Measurements from ENCODE around the gene SYCP3. TPM values are rescaled to one million over a fixed set of nuclear protein-coding genes. Genes with fewer than 3 reads are reported as not detected.

The SYCP3 gene
- total and polyA plus RNA-seq, 2 of the 13 experiments (the other 11 are each of a cell fraction or from before 2014, with no cell fraction given): not detected

DNA sequence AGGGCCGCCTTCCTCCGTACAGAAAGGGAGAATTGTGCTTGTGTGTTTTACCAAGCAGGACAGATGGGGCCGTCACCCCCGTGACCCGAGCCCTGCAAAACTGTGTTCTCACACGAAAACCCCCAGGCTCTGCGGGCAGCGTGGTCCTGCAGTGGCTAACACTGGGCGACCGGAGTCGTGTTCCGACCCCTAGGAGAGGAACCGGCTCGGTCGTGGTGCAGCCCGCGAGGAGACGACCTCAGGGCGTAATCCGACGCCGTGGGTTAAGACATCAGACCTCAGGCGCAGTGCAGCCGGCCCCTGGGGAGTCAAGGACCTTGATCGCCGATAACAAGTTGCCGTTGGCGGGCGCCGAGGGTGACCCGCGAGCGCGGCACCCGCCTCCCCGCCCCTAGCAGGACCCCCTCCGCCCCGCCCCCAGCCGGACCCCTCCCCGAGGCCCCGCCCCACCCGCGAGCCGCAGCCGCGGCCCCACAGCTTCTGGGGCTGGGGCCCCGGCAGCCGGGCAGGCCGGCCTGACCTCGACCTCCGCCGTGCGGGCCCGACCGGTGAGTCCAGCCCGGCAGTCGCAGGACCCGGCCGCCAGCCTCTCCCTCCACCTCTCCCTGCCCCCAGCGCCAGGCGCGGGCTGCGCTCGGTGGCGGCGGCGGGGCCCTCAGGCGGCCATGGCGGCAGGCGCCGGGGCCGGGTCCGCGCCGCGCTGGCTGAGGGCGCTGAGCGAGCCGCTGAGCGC is 41.9 kb downstream of the SYCP3 start, which contains the start of gene CHPT1 (continued):
- TF ChIP-seq REXO4 (CRISPR knock-in tag; IDR thresholded peaks at IDR 0.05; ENCODE audit: borderline replicate concordance) (no peak), CHD4 (IDR thresholded peaks at IDR 0.05; ENCODE audit: borderline replicate concordance, low read length) (no peak), KAT8 (CRISPR knock-in tag; IDR thresholded peaks at IDR 0.05) (peak; percentile 52), RXRA (CRISPR knock-in tag; IDR thresholded peaks at IDR 0.05) (peak; percentile 45), ZNF773 (CRISPR knock-in tag; IDR thresholded peaks at IDR 0.05; ENCODE audit: borderline replicate concordance) (no peak), LCORL (IDR thresholded peaks at IDR 0.05) (no peak), LCORL (CRISPR knock-in tag; IDR thresholded peaks at IDR 0.05) (peak; percentile 49; the same call in 1 of the 2 replicates), HOXA3 (CRISPR knock-in tag; IDR thresholded peaks at IDR 0.05) (peak; percentile 76), ZGPAT (CRISPR knock-in tag; IDR thresholded peaks at IDR 0.05) (peak; percentile 54; the same call in 1 of the 2 replicates), PAX8 (CRISPR knock-in tag; IDR thresholded peaks at IDR 0.05; ENCODE audit: borderline replicate concordance) (no peak), THAP11 (CRISPR knock-in tag; IDR thresholded peaks at IDR 0.05) (no peak), FOXK2 (IDR thresholded peaks at IDR 0.05) (no peak), ADNP (CRISPR knock-in tag; IDR thresholded peaks at IDR 0.05) (no peak), YEATS2 (CRISPR knock-in tag; IDR thresholded peaks at IDR 0.05; ENCODE audit: borderline replicate concordance) (no peak), PHB2 (IDR thresholded peaks at IDR 0.05; ENCODE audit: partially characterized antibody) (no peak), HNF4G (IDR thresholded peaks at IDR 0.05; ENCODE audit: borderline replicate concordance, low read depth, low read length) (no peak), HNF4G (CRISPR knock-in tag; IDR thresholded peaks at IDR 0.05; ENCODE audit: borderline replicate concordance, low read depth) (no peak; the same call in 1 of the 2 replicates), PLRG1 (conservative IDR thresholded peaks at IDR 0.05) (no peak), KMT2B (CRISPR knock-in tag; IDR thresholded peaks at IDR 0.05) (no peak; the same call in 1 of the 2 replicates), SIN3B (IDR thresholded peaks at IDR 0.05; ENCODE audit: low read length) (no peak), ZNF10 (CRISPR knock-in tag; IDR thresholded peaks at IDR 0.05; ENCODE audit: borderline replicate concordance, low read depth) (no peak), JUNB (CRISPR knock-in tag; IDR thresholded peaks at IDR 0.05; ENCODE audit: borderline replicate concordance) (no peak), ISX (CRISPR knock-in tag; conservative IDR thresholded peaks at IDR 0.05) (no peak), KLF9 (CRISPR knock-in tag; IDR thresholded peaks at IDR 0.05; ENCODE audit: low read depth) (no peak), ZNF317 (CRISPR knock-in tag; IDR thresholded peaks at IDR 0.05) (no peak; the same call in 1 of the 2 replicates)
- TF ChIP-seq, protein P1, sequence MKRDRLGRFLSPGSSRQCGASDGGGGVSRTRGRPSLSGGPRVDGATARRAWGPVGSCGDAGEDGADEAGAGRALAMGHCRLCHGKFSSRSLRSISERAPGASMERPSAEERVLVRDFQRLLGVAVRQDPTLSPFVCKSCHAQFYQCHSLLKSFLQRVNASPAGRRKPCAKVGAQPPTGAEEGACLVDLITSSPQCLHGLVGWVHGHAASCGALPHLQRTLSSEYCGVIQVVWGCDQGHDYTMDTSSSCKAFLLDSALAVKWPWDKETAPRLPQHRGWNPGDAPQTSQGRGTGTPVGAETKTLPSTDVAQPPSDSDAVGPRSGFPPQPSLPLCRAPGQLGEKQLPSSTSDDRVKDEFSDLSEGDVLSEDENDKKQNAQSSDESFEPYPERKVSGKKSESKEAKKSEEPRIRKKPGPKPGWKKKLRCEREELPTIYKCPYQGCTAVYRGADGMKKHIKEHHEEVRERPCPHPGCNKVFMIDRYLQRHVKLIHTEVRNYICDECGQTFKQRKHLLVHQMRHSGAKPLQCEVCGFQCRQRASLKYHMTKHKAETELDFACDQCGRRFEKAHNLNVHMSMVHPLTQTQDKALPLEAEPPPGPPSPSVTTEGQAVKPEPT (CRISPR knock-in tag; IDR thresholded peaks at IDR 0.05; ENCODE audit: low read depth): no peak
- TF ChIP-seq, protein P2, sequence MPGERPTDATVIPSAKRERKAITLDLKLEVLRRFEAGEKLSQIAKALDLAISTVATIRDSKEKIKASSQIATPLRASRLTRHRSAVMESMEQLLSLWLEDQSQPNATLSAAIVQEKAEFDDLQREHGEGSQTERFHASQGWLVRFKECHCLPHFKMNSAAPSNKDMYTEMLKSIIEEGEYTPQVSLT (CRISPR knock-in tag; IDR thresholded peaks at IDR 0.05; ENCODE audit: borderline replicate concordance, low read depth): no peak
- TF ChIP-seq, protein P3, sequence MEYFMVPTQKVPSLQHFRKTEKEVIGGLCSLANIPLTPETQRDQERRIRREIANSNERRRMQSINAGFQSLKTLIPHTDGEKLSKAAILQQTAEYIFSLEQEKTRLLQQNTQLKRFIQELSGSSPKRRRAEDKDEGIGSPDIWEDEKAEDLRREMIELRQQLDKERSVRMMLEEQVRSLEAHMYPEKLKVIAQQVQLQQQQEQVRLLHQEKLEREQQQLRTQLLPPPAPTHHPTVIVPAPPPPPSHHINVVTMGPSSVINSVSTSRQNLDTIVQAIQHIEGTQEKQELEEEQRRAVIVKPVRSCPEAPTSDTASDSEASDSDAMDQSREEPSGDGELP (IDR thresholded peaks at IDR 0.05; ENCODE audit: borderline replicate concordance, low read depth): 0 out of 2 replicates have a peak, but pooled peaks have one; percentile 15
